ENCODE measurements around the gene SSB. TPM values are rescaled to one million over a fixed set of nuclear protein-coding genes. Genes with fewer than 3 reads are reported as not detected.

Gene SSB
- total RNA-seq, result 154 and 171 TPM in 2 replicates

DNA sequence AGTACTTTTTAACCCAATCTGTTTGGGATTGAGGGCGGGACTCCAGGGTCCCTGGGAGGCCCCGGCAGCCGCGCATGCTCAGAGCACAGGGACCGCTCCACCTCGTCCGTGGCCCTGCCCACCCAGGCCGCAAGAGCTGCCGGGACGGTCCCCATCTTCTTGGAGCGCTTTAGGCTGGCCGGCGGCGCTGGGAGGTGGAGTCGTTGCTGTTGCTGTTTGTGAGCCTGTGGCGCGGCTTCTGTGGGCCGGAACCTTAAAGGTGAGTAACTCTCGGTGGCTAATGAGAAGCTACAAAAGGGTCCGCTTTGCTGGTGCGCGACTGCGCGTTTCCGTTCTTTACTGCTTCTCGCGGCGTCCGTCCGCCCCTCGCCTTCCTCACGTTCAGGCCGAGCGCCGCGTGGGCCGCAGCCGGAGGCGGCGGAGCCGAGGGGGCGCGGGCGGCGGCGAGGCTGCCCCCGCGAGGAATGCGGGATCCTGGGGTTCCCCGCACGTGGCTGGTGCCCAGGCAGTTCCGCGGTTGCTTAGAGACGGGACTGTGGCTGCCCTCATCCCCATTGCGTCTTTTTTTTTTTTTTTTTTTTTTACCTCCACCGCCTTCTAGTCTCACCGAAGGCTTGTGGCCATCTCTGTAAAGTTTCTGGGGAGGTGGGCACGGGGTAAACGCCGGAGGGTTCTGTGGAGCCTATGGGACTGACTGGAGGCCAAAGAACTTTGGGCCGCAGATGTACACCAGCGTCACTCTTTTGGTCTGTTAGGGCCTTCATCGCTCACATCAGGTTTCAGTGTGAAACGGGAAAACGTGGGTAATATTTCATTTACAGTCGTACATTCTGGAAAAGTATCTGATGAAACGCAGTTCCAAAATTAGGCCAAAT, at the start of gene SSB:
Gene SSB (plus strand): TSS at position 154 of the 875 bp plus-strand sequence. CDS start 2,090 bp downstream, outside the sequence.

DNA sequence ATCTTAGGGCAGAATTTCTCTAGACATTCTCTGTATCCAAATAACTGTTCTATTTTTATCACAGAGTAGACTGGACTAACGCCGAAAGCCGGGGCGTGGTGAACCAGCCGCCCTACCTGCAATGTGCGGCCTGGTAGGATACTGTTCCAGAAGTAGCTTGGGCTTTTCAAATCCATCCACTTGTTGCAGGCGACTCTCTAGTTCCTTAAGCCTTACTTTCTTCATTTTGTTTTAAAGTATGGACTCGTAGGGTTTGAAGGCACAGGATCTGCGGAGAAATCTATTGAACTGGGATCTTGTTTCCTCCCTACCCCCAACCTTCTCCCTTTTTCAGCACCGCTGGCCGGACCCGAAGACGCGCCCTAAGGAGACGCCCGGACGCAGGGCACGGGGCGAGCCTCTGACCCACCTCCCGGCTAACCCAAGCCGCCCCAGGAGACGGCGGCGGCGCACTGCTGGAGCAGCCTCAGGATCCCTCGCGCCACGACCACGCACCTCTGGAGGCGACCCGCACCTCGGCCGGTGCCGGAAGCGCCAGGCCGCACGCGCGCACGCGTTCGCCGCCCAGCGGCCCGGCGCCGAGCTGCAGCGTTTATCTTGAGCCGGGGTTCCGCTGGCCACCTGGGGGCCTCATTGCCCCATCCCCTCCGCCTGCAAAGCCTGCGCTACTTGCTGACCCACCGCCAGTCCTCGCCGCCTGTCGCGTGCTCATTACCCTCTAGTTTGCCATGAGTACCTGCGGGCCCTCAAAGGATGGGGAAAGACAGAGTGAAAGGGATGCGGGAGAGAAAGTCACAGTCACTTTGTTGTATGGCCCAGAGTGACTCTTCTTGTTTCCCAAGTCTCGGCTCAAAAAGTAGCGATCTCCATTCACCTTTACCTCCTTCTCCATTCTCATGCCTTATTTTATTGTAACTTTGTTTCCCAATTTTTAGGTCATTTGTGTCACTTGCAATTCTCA, 26.0 kb downstream of the SSB start, which contains the start of gene METTL5:
Gene METTL5 (minus strand): TSS at position 533 of the 961 bp plus-strand sequence. CDS start 308 bp downstream, at position 225.

DNA sequence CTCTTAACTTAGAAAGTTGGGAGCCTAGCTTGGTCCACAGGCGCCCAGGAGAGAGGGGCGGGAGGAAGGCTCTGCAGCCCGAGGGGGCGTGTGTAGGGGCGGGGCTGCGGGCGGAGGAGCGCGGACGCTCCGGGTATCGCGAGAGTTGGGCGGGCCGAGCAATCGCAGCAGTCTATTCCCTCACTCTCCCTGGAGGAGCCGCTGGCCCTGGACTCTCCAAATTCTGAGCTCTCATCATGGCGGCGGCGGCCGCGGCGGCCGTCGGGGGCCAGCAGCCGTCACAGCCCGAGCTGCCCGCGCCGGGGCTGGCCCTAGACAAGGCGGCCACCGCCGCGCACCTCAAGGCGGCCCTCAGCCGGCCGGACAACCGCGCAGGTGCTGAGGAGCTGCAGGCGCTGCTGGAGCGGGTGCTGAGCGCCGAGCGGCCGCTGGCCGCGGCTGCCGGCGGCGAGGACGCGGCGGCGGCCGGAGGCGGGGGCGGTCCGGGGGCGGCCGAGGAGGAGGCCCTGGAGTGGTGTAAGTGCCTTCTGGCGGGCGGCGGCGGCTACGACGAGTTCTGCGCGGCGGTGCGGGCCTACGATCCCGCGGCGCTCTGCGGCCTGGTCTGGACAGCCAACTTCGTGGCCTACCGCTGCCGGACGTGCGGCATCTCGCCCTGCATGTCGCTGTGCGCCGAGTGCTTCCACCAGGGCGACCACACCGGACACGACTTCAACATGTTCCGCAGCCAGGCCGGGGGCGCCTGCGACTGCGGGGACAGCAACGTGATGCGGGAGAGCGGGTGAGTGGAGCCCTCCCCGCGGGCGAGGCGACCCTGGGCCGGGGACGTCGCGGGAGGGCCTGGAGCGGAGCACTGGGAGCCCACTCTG, 28.8 kb downstream of the SSB start, which contains the start of gene UBR3:
Gene UBR3 (plus strand): TSS at position 183 of the 869 bp plus-strand sequence. CDS start 54 bp downstream, at position 237.

Other genes starting within 250 kb of the SSB start
- 21.4 and 32.3 TPM in 2 replicates for gene FASTKD1, start 225.0 kb upstream of the SSB start, total RNA-seq
- 41.0 and 46.3 TPM in 2 replicates for gene PPIG, start 214.5 kb upstream of the SSB start, total RNA-seq
- 0.11 and 0.26 TPM in 2 replicates for gene CFAP210, start 104.5 kb upstream of the SSB start, total RNA-seq
- 8.9 and 11.2 TPM in 2 replicates for gene PHOSPHO2, start 104.4 kb upstream of the SSB start, total RNA-seq
- gene KLHL23, start 65.0 kb upstream of the SSB start, total RNA-seq, result 2.5 and 3.8 TPM in 2 replicates
- 64.0 and 69.6 TPM in 2 replicates for gene METTL5, start 26.0 kb downstream of the SSB start, total RNA-seq
- gene UBR3, start 28.6 kb downstream of the SSB start, total RNA-seq, result 81.1 and 87.3 TPM in 2 replicates